DMS53 (cell line): ENCODE results near the gene XXYLT1.
A peak's percentile ranks its signal among the peaks of the same experiment; 100 is the strongest.

Source experiments
- DNase-seq: peaks from one replicate; lab custom pipeline; 2025; lab: John Stamatoyannopoulos, UW

Gene XXYLT1

DNA sequence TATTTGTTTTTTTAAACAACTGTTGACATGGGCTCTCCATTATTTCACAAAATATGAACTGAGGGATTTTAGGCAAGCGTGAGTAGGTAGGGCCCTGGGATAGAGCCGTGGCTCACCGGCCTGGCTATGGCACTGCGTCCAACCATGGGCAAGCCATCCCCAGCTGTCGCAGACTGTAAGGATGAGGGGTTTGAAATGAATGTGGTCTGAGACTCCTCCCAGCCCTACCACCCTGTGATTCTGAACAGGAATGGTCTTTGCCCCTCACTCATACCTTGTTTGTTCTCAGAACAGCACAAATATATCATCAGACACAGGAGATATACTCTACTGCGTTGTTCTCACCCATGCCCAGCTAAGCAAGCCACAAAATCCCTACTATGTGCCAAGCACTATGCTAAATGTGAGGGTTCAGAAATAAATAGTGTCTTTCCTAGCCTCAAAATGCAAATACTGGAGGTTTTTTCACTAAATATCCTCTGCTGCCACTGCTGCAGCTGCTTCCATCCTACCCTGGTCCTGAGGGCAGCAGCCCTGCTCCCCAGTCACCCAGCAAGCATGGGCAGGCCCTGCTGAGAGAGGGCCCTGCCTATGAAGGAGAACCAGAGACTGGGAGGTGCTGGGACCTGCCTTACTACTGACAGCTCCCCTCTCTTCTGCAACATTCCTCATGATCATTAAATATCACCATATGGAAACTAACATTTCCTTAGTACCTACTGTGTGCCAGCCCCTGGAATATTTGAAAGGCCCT is 102.8 kb downstream of the XXYLT1 start:
- no peak for DNase-seq

DNA sequence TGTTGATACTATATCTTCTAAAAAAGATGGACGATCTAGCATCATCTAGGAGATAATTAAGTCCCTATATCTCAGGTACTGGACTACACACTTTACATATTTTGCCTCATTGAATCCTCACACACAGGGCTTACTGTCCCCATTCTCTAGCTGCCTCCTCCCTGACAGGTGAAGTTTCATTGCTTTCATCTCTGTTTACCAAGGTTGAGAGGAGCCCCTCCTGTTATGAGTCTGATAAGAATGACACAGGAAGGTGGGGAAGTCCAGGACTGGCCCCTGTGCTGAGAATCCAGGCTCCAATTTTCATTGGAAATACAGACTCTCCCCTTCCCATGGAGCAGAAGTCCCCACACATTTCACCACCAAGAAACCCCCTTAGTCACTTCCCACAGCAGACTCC is 105.2 kb downstream of the XXYLT1 start:
- peak; percentile 20 for DNase-seq

DNA sequence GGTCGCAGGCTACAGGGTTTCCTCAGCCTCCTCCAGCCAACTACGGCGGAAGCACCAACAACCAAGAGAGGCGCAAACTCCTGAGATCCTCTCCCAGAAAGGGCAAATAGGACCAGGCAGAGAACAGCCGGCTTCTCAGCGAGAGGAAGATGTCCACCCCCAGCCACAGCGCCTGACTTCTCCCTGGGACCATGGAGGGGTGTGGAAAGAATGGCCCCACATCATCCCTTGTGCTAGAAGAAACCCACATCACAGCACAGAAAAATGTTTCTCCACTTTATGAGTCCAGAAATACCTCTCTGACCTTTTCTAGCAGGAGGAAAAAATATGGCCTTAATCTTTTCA is 105.7 kb downstream of the XXYLT1 start:
- DNase-seq, result no peak

DNA sequence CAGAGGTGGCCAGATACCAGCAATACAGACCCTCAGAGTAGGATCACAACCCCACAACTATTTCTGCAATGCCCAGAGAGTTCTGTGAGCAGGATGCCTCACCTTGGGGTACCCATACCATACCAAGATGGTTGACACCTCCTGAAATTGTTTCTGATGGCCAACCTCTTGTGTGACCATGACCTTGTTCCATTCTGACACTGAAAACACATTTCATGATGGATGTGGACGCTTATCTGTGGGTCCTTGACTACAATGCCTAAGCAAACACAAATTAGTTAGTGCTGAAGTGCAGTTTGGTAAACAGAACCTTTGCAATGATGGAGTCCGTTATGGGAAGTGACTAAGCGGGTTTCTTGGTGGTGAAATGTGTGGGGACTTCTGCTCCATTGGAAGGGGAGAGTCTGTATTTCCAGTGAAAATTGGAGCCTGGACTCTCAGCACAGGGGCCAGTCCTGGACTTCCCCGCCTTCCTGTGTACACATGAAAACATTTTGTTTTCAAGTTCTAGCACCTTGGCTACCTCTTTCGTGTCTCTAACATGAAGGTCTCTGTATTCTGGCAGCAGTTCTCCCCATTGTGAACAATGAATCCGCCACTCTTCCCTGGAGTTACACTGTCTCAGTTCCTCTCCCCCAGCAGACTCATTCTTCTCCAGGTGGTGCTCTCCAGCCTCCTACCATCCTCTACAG is 106.2 kb downstream of the XXYLT1 start:
- peak; percentile 42 for DNase-seq

DNA sequence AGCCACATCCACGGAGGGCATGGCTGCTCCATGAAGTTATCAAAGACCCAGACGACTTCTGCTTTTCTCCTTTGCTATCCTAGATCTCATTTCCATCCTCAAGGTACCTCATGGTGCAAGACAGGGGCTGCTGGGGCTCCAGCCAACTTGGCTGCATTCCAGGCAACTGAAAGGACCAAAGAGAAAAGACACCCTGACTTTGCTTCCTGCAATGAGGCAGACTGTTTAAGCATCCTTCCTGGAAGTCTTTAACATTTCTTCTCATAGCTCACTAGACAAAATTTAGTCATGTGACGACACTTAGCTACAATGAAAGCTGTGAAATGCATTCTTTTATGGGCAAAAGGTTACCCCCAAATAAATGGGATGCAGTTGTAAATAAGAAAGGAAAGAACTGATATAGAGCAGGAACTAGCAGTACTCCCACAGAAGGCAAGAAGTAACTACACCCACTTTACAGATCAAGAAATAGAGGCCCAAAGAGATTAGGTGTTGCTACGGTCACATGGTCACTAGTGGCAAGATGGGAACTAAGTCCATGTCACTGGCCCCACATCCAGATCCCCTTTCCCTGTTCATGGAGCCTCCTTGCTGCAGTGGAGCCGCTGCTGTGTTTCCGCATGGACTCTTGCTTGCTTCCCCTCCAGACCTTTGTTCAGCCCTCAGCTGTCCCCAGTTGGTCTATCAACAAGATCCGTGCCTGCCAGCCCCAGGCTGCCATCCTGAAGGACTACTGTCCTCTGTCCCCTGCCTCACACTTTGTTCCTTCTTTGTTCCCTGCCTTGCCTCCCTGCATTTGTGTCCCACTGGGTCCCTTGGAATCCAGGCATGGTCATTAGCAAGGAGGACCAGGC is 107.0 kb downstream of the XXYLT1 start:
- DNase-seq, result no peak

DNA sequence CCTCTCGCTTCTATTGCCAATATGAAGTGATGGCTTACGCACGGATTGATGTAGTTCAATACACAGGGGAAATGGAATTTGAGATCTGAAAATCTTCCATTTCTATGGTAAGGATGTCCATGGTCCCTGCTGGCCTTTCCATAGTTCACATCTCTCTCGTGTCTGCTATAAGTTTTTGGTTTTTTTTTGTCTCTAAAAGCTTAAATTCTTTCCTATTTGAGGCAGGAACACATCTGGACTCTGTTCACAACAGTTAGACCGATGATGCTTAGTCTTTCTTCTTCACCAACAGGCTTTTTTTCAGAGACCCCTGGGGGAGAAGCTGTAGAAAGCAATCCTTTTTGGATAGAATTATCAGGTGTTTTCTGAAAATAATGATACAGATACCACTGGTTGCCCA is 108.1 kb downstream of the XXYLT1 start:
- DNase-seq, result no peak

DNA sequence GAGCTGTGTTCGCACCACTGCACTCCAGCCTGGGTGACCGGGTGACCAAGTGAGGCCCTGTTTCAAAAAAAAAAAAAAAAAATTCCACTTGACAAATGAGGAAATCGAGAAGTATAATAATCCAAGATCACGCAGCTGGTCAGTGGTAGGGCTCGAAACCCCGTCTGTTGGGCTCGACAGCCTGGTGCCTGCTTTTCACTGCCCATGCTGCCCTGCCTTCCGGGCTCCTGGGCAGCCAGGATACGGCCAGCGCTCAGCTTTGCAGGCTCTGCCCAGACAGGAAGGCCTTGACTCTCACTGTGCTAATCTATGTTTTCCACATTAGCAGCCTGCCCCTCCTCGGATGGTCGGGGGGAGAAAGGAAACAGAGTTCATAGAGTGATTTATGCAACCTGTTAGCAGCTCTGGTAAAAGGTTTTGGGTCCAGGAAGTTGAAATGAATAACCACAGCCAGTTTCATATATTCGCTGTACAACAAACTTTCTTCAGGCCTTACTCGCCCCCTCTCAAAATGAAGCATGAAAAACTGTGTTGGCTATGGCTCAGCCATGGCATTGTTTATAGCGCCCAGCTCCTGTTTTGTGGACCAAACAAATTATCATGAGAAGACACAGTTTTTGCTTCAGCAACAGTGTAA is 108.8 kb downstream of the XXYLT1 start:
- no peak for DNase-seq

DNA sequence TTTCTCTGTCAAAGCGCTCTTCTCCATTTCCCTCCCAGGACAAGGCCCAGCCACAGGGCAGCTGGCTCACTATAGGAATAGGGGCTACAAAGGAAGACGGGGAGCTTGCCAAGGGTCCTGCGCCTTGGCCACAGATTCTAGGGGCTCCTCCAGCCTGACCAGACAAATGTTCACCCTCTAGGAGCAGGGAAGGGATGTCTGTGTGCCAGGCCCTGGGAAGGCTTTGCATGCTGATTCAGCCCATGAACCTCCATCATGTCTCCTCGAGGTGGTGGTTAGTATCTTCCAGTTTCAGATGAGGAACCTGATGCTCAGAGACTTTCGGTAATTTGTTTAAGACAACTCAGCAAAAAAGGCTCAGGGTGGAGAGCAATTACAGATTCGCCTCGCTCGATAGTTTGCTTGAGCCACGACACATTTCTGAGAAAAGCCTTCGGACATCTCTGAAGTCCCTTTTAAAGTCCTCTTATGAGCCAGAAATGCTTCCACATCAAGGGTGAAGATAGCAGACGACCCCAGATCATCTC is 110.0 kb downstream of the XXYLT1 start:
- no peak for DNase-seq

DNA sequence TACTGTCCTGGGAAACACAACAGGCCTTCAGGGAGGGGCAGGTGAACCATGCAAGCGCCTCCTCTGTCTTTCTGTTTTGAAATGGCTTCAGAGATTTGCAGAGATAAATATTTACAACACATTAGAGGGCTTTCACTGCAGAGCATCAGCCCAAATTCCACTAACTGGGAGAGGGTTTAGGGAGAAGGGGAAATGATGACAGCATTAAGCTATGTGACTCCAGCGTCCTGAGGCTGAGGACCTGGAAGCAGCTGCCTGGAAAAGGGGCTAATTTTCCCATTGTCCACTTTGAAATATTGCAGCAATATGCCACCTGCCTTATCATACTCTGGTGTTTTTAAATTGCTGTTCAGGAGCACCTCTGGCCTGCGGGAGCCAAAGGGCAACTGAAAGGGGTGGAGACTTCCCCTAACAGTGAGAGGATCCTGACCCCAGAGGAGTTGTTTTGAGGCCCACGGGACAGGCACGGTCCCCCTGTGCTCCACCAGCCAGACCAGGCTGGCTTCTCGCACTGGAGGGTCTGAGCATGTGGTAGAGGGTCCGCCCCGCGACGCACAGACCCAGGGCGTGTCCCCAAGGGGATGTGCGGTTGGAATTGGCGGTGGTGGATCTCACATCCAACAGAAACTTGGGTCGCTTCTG is 110.6 kb downstream of the XXYLT1 start:
- no peak for DNase-seq

DNA sequence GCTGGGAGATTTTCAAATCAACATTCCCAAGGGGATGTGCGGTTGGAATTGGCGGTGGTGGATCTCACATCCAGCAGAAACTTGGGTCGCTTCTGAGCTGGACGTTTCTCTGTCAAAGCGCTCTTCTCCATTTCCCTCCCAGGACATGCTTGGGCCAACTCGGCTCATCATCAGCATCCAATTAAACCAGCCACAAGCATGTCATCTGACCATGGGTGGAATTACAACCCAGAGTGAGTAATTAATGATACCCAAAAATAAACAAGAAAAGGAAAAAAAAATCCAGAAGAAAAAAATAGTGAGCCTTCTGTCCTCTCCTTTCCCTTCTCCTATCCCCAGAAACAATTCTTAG is 111.2 kb downstream of the XXYLT1 start:
- DNase-seq, result no peak

DNA sequence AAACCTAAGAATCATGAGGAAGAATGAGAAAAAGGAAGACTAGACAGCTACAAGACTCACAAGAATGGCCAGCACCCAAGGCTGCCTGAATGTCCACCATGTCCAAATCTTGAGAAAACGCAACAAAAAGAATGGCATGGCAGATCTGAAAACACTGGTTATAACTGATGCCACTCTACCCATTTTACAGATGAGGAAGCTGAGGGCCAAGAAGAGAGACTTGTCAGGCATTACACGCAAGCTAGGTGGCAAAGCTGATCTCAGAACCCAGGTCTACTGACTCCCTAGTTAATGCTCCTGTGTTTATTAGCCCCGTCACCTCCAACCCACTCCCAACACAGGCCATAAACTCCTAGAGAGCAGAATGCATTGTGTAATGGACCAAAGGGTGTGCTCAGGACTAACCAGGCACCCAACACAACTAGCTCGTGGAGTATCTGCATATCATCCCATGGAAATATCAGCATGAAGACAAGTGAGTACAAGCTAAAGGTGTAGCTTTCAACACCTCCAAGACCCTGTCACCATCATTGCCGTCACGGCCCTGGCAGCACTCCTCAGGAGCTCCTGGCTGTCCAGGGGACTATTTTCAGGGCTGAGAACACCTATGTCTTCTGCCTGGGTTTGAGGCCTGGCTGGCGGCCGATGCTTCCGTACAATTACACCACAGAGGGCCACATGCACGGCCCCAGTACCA is 111.7 kb downstream of the XXYLT1 start:
- no peak for DNase-seq

DNA sequence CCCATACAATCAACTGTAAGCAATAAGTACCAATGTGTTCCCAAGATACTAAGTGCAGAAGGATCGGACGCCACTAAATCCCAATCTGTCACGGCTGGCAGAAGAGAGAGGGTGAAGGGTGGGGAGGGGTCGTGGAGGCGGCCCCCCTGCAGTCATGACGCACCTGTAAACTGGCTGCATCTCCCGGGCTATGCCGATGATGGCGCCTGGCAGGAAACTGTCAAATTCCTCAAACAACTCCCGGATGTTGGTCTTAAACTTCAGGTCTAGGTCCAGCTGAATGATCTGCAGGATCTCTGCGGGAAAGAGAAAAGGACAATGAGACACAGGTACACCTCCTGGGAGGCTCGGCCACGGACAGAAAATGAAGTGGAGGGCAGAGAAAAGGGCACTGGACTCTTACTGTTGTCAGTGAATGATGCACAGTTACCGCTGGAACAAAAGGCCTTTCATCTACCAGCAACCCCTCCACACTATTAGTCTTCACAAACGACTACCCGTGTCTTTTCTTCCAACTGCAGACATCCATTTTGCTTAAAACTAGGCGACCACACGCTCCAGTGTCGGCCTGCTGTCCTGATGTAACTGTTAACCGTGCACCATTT is 114.6 kb downstream of the XXYLT1 start:
- no peak for DNase-seq

DNA sequence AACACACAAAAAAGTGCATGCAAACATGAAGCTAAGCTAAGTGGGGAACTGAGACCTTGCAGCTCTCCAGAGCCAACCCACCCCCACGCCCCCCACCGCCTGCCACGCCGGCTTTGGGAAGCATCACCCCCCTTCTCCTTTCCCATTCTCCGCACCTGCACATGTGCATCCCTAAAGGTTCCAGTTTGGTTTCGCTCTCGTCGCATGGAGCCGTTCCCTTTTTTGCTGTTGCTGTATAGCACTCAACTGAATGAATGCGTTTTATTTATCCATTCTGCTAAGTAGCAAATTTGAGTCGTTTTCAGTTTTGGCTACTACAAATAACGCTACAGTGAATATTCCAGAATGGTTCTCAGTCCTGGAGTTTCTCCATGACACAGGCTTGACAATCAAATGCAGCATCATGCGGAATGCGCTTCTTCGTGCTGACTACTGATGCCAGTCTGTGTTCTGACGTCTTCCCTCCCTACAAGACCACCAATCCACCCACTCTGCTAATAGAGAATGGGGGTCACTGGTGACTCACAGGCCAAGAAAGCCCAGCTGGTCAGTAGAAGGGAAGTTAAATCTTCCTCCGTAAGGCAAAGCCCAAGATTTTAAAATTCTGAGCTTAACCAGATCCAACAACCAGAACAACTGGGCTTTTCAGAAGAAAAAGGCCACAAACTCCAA is 115.3 kb downstream of the XXYLT1 start:
- no peak for DNase-seq

DNA sequence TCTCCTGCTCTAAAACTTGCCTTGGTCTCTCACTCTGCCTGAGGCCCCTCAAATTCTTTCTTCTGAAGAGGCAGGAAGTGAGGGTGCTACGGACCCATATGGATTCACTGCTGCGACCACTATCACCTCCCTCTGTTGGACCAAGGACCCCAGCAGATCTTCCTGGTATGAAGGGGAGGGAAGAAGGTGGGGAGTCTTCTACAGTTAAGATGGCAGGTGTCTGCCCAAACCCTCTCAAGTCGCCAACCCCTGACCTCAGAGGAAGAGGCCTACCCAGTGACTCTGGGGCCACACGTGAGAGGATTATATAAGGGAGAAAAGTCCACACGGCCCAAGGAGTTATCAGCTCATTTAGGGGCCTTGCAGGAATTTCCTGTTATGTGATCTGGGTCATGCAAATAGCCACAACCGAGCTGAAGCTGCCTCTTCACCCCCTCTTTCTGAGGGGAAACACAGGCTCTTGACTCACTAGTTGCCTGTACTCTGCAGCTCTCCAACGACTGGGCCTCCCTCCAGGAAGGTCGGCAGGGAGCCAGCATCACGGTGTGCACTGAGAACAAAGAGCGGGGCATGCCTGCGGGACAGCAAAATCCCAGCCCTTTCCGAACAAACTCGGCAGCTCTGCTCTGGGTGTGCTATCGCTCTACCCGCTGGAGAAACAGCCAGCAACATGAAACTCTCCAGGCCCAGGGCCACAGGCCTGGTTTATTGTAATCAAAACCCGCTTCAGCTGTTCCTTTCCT is 116.0 kb downstream of the XXYLT1 start:
- no peak for DNase-seq

DNA sequence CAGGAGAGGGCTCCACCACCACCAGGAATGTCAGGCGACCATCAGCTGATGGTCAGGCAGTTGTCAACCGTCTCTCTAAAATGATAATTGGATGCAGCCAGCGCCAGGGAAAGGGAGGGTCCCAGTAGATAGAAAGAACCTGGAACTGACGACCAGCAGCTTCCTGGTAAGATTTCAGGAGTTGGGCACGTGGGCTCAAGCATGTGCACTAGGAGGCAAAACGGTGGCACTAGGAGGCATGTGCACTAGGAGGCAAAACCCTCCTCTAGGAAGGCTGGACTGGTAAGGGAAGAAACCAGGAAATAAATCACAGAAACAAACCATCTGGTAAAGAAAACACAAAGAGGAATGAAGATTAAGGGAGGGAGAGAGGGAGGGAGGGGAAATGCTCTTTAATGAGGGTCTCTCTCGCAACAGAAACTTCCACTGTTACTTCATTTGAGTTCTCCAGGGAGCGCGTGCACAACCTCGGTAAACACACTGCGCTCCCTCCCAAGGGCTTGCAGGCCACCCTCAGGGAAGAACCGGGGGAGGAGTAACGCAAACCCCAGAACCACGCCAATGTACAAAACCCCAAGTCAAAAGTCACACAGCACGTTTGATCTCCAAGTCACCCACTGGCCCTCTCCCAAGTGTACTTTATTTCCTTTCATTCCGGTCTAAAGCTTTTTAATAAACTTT is 116.7 kb downstream of the XXYLT1 start:
- no peak for DNase-seq

DNA sequence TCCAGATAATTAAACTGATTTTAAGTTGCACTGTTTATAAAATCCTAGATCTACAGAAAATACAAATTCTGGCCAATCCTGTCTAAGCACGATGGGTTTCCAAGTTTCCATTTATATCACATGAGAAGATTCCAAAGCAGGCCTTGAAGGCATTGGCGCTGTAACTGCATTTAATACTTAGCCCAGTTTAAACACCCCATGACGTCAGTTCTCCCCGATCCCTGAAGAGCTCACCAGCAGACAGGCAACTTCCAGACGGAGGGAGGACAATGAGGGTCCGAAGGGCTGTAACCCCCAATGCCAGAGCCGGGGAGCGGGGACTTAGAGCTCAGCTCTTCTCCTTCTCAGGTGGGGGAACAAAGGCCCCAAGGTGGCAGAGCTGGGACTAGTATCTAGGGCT is 117.3 kb downstream of the XXYLT1 start:
- DNase-seq, result no peak

DNA sequence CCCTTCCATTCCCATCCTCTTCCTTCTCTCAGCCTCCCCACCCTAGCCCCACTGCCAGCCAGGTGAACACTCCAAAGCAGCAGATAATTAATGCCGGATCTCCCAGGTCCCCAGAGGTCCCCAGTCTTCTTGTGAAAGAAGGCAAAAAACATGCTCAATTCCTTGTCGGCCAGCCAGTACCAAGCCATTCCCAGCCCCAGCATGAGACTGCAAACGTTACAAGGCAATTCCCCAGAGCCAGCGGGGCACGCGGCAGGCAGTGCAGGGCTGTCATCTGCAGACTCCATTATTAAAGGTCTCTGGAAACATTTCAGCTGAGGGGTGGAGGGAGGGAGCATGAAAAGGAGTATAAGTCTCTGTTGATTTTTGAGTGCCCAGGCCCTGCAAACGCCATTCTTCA is 117.8 kb downstream of the XXYLT1 start:
- no peak for DNase-seq

DNA sequence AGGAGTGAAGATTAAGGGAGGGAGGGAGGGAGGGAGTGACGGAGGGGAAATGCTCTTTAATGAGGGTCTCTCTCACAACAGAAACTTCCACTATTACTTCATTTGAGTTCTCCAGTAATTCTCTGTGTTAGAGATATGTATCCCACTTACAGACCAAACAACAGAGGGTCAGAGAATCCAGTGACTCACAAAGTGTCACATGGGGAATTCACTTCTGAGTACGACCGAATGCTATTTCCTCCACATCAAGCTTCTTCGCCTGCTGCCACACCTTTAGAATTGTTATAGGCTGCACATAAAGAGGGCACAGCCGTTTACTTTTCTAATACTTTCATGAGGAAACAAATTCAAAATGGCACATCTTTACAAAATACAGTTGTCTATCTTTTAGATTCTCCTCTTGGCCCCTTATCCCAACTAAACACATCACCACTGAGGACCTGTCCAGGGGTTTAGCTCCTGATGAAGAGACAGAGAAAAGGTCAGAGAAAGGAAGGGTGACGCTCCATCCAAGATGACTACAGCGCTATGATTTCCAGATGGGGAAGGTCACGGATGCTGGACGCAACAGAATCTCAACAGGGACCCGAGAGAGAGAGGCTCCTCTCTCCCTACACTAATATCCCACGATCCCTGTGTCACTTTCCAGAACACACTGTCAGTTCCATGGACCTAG is 119.0 kb downstream of the XXYLT1 start:
- DNase-seq, result no peak
